B cell (primary cell): ENCODE measurements around the gene RBM39. TPM values are rescaled to one million over a fixed set of nuclear protein-coding genes. Genes with fewer than 3 reads are reported as not detected.
"Not testable (repeated sequence)": the region's sequence is repeated elsewhere in the genome, so short reads cannot be mapped to it uniquely, and the experiment has no call there.

Experiments used
- ATAC-seq: fragments of 200-7000 bp; cut with Tn5 transposase; one replicate; pipeline ENCODE4 v1.10.0; 2021; ENCODE audit warnings: low read depth, mild to moderate bottlenecking, moderate number of reproducible peaks, moderate library complexity
- CTCF ChIA-PET: fragments of 350-600 bp; sonication (Branson Sonifier 250); formaldehyde crosslinking; loops from one replicate; lab custom pipeline; 2021; ENCODE audit warnings: antibody characterized with exemption, inconsistent platforms; lab: Charles Lee
- POLR2A ChIA-PET: fragments of 350-600 bp; sonication (Branson Sonifier 250); formaldehyde crosslinking; loops from one replicate; lab custom pipeline; 2021; ENCODE audit warnings: antibody characterized with exemption; lab: Charles Lee
- DNase-seq: peaks from one replicate; pipeline ENCODE4 v3.0.0; 2013
- H2AFZ ChIP-seq: 2 replicates; pipeline ENCODE4 v1.6.1; 2012; ENCODE audit warnings: mild to moderate bottlenecking, low read depth, low read length; ENCODE audit not compliant: insufficient read depth, poor library complexity, severe bottlenecking
- H3K27ac ChIP-seq, 2 donors: 1 replicate in 1 of 2; 2 replicates in 1 of 2; pipeline ENCODE4 v1.5.1; 2012 to 2013; ENCODE audit warnings: low read length in 2 of 2, mild to moderate bottlenecking in 2 of 2, moderate library complexity in 1 of 2
- H3K27me3 ChIP-seq, 4 experiments: fragments of 200-600 bp in 1 of 4; sonication (generic) in 1 of 4; replicated peaks in 1 of 4; 1 replicate in 2 of 4; 2 replicates in 2 of 4; pipeline versions ENCODE4 v1.6.1 to v1.7.0; 2013 to 2016; ENCODE audit warnings: low read length in 3 of 4, mild to moderate bottlenecking in 2 of 4, mixed read lengths in 1 of 4, moderate library complexity in 1 of 4; ENCODE audit not compliant: insufficient read depth in 4 of 4, control insufficient read depth in 3 of 4; ENCODE audit errors: control extremely low read depth in 1 of 4
- H3K36me3 ChIP-seq, 2 experiments: replicated peaks in 1 of 2; 1 replicate in 1 of 2; 2 replicates in 1 of 2; pipeline versions ENCODE4 v1.6.1 to v1.7.1; 2013; ENCODE audit warnings: low read length in 1 of 2; ENCODE audit not compliant: insufficient read depth in 2 of 2, control insufficient read depth in 1 of 2; ENCODE audit errors: control extremely low read depth in 1 of 2, extremely low read depth in 1 of 2
- H3K4me1 ChIP-seq, 2 donors: fragments of 200-600 bp in 1 of 2; sonication (generic) in 1 of 2; 1 replicate in 1 of 2; 2 replicates in 1 of 2; pipeline versions ENCODE4 v1.5.1 to v1.6.1; 2013 to 2017; ENCODE audit warnings: low read length in 2 of 2; ENCODE audit not compliant: control insufficient read depth in 2 of 2, insufficient read depth in 2 of 2
- H3K4me2 ChIP-seq: replicated peaks from 2 replicates; pipeline ENCODE3; 2012; ENCODE audit warnings: mild to moderate bottlenecking, low read depth, low read length; ENCODE audit not compliant: poor library complexity, severe bottlenecking
- H3K4me3 ChIP-seq, 5 experiments: fragments of 200-600 bp in 1 of 5; sonication (generic) in 1 of 5; 1 replicate in 3 of 5; 2 replicates in 2 of 5; pipeline versions ENCODE4 v1.5.1 to v1.7.0; 2011 to 2016; ENCODE audit warnings: low read length in 4 of 5, mild to moderate bottlenecking in 4 of 5, low read depth in 2 of 5, control low read depth in 1 of 5, moderate library complexity in 1 of 5; ENCODE audit not compliant: insufficient read depth in 1 of 5; ENCODE audit errors: control extremely low read depth in 1 of 5, extremely low read depth in 1 of 5
- H3K79me2 ChIP-seq: fragments of 200-600 bp; sonication (generic); one replicate; pipeline ENCODE4 v1.6.0; 2016; ENCODE audit warnings: low read length; ENCODE audit not compliant: control insufficient read depth, insufficient read depth
- H3K9ac ChIP-seq: fragments of 200-600 bp; sonication (generic); 2 replicates; pipeline ENCODE4 v1.6.1; 2017; ENCODE audit warnings: mild to moderate bottlenecking, low read length, moderate library complexity
- H3K9me3 ChIP-seq, 3 donors: one replicate each; pipeline versions ENCODE4 v1.6.1 to v1.7.1; 2013; ENCODE audit warnings: low read length in 2 of 3; ENCODE audit not compliant: control insufficient read depth in 2 of 3, insufficient read depth in 1 of 3; ENCODE audit errors: control extremely low read depth in 1 of 3
- H4K20me1 ChIP-seq: 2 replicates; pipeline ENCODE4 v1.6.0; 2012; ENCODE audit warnings: mild to moderate bottlenecking, low read length; ENCODE audit not compliant: insufficient read depth, control insufficient read depth, poor library complexity, severe bottlenecking
- H3K27ac Mint-ChIP-seq: one replicate; pipeline ENCODE4 v1.8.0; 2021; ENCODE audit warnings: mixed read lengths
- H3K27me3 Mint-ChIP-seq: one replicate; pipeline ENCODE4 v1.8.0; 2021; ENCODE audit warnings: mixed read lengths
- H3K4me1 Mint-ChIP-seq: one replicate; pipeline ENCODE4 v1.8.0; 2021; ENCODE audit warnings: mixed read lengths
- H3K4me3 Mint-ChIP-seq: one replicate; pipeline ENCODE4 v1.8.0; 2021; ENCODE audit warnings: mixed read lengths
- H3K9me3 Mint-ChIP-seq: one replicate; pipeline ENCODE4 v1.8.0; 2022; ENCODE audit warnings: mixed read lengths; ENCODE audit not compliant: insufficient read depth
- EZH2 ChIP-seq: IDR thresholded peaks from 2 replicates; pipeline ENCODE4 v1.6.1; 2012; ENCODE audit warnings: borderline replicate concordance, low read depth, mild to moderate bottlenecking, moderate library complexity, low read length; ENCODE audit not compliant: insufficient read depth, poor library complexity, severe bottlenecking
- WGBS: methylation state at CpG from one replicate; pipeline ENCODE4 v1.1.5; 2013; ENCODE audit warnings: missing lambda C conversion rate; ENCODE audit not compliant: insufficient coverage; 5-methylcytosine and 5-hydroxymethylcytosine counted together
- intact Hi-C: fragments of 100-400 bp; cut with micrococcal nuclease; formaldehyde crosslinking; loops from one replicate; pipeline ENCODE4 v1.10.0; 2022
- polyA plus RNA-seq: library from polyadenylated mRNA; depleted of rRNA; stranded (reverse); fragments of >200 nt; gene quantifications from 2 replicates; pipeline ENCODE4 v1.2.3, GENCODE V29; 2012
- total RNA-seq, 2 donors: library from RNA; stranded (reverse); fragments of 120-200 nt in 1 of 2; gene quantifications; 1 replicate in 1 of 2; 2 replicates in 1 of 2; pipeline versions ENCODE4 v1.2.3 to v1.2.4, GENCODE V29; 2013 to 2022
- TF ChIP-seq, protein P1 (sequence below): fragments of 200-600 bp; IDR thresholded peaks from one replicate; pipeline ENCODE4 v1.8.0; 2022; ENCODE audit warnings: antibody characterized with exemption, mild to moderate bottlenecking

RBM39 gene
- total and polyA plus RNA-seq, 2 donors (not counting 1 experiment from before 2014, with no cell fraction given), result 217 to 689 TPM

DNA sequence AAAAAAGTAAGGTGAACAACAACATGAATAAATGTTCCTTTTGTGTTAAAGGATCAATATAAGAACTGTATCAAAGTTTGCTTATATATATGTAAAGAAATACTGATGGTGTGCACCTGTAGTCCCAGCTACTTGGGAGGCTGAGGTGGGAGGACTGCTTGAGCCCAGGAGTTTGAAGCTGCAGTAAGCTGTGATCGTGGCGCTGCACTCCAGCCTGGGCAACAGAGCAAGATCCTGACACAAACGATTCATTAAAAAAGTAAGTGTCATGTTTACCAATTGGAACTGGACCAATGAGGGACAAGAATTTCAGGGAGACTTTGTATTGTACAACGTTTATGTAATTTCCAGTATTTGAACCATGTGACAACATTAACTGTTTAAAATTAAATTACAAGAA is 24.8 kb upstream of the RBM39 start:
- peak overlapping the region; percentile 75 for H3K27ac Mint-ChIP-seq
- no peak for ATAC-seq
- DNase-seq, result no peak
- ChIA-PET POLR2A (interaction anchor here (6.8 kb wide), 1 partner anchor 24 kb away, joined by 259 read pairs; the partner anchor contains the start of gene RBM39), CTCF (interaction anchor here (6.8 kb wide), 1 partner anchor 23 kb away, joined by 82 read pairs; the partner anchor contains the start of gene RBM39)
- TF ChIP-seq, protein P1, sequence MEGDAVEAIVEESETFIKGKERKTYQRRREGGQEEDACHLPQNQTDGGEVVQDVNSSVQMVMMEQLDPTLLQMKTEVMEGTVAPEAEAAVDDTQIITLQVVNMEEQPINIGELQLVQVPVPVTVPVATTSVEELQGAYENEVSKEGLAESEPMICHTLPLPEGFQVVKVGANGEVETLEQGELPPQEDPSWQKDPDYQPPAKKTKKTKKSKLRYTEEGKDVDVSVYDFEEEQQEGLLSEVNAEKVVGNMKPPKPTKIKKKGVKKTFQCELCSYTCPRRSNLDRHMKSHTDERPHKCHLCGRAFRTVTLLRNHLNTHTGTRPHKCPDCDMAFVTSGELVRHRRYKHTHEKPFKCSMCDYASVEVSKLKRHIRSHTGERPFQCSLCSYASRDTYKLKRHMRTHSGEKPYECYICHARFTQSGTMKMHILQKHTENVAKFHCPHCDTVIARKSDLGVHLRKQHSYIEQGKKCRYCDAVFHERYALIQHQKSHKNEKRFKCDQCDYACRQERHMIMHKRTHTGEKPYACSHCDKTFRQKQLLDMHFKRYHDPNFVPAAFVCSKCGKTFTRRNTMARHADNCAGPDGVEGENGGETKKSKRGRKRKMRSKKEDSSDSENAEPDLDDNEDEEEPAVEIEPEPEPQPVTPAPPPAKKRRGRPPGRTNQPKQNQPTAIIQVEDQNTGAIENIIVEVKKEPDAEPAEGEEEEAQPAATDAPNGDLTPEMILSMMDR, result no peak
- TF ChIP-seq EZH2, result no peak
- H3K4me1 ChIP-seq, result peaks cover 48 to 53% of the 10 kb centered on the region in 2 donors
- intact Hi-C loops, result no loop called here
- H3K27ac ChIP-seq, result peak overlapping the region; percentile 94 to 99
- H3K27me3 Mint-ChIP-seq, result no peaks in the 10 kb centered on the region
- 100% methylated on average over 3 of the region's 4 CpGs for WGBS
- no peak overlapping the region for H3K4me3 Mint-ChIP-seq
- no peaks in the 10 kb centered on the region for H3K27me3 ChIP-seq
- H3K4me1 Mint-ChIP-seq, result peaks cover 41% of the 10 kb centered on the region
- H3K9ac ChIP-seq, result no peak overlapping the region
- H3K36me3 ChIP-seq, result no peaks in the 10 kb centered on the region
- H2AFZ ChIP-seq, result no peak overlapping the region
- H4K20me1 ChIP-seq, result no peaks in the 10 kb centered on the region
- no peak overlapping the region for H3K4me2 ChIP-seq
- H3K9me3 ChIP-seq, result peaks cover 0 to 3% (median 0%) of the 10 kb centered on the region in 3 donors
- H3K9me3 Mint-ChIP-seq, result no peaks in the 10 kb centered on the region
- H3K79me2 ChIP-seq, result peaks cover 30% of the 10 kb centered on the region
- no peak overlapping the region for H3K4me3 ChIP-seq

DNA sequence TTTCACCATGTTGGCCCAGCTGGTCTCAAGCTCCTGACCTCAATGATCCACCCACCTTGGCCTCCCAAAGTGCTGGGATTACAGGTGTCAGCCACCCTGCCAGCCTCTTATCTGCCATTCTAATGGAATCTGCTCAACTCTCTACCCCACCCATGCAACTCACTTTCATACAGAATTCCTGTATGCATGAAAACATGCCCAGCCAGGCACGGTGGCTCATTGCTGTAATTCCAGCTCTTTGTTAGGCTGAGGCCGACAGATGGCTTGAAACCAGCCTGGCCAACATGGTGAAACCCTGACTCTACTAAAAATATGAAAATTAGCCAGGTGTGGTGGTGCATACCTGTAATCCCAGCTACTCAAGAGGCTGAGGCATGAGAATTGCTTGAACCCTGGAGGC is 22.9 kb upstream of the RBM39 start:
- Histone ChIP-seq H3K4me1 (peaks cover 35 to 36% of the 10 kb centered on the region in 2 donors), H3K27ac (peak overlapping the region in 1 of 2 donors; percentile 33)
- peaks cover 28% of the 10 kb centered on the region for H3K4me1 Mint-ChIP-seq

More for the DNA sequence above, 22.9 kb upstream of the RBM39 start:
- H3K79me2 ChIP-seq, result peaks cover 14% of the 10 kb centered on the region
- DNase-seq, H4K20me1 ChIP-seq, ATAC-seq, H3K4me3 ChIP-seq, H3K4me3 Mint-ChIP-seq, H3K27me3 Mint-ChIP-seq, H3K36me3 ChIP-seq, H2AFZ ChIP-seq, POLR2A ChIA-PET, H3K9ac ChIP-seq, H3K27me3 ChIP-seq, H3K9me3 Mint-ChIP-seq, H3K4me2 ChIP-seq, H3K9me3 ChIP-seq, intact Hi-C loops: not testable (repeated sequence)
- WGBS, result 90% methylated on average over 2 of the region's 2 CpGs
- CTCF ChIA-PET, result interaction anchor here (0.6 kb wide), 1 partner anchor 21 kb away, joined by 3 read pairs; no protein-coding TSS in a partner anchor
- H3K27ac Mint-ChIP-seq, result peak overlapping the region; percentile 10
